AG10803 (cell line): ENCODE data around the gene PRSS21.

Experiments
- DNase-seq: peaks from one replicate; pipeline ENCODE4 v3.0.0; 2010; ENCODE audit warnings: low read depth
- H3K4me3 ChIP-seq: 2 replicates; pipeline ENCODE4 v1.5.1; 2011; ENCODE audit warnings: mild to moderate bottlenecking, low read length, control low read depth
- CTCF ChIP-seq: conservative IDR thresholded peaks from 2 replicates; pipeline ENCODE4 v1.5.1; 2011; ENCODE audit warnings: mild to moderate bottlenecking, low read length, control low read depth, inconsistent platforms

Gene PRSS21

DNA sequence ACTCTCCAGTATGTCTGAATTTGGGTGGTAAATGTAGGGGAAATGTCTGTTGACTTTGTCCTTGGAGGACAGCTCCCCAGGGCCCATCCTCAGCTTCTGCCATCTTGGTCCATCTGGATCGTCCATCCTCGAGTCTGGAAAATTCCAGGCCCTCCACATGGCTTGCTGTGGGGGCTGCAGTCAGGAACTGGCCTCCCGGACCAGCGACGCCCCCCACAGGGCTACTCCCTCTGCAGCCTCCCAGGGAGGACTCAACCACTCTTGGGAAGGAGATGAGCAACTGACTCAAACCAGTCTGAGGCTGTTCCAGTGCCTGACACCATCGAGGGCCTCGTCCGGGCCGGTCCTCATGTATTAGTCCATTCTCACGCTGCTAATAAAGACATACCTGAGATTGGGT lies 7.6 kb downstream of the PRSS21 start:
- H3K4me3 ChIP-seq: no peak overlapping the region
- TF ChIP-seq CTCF: no peak

DNA sequence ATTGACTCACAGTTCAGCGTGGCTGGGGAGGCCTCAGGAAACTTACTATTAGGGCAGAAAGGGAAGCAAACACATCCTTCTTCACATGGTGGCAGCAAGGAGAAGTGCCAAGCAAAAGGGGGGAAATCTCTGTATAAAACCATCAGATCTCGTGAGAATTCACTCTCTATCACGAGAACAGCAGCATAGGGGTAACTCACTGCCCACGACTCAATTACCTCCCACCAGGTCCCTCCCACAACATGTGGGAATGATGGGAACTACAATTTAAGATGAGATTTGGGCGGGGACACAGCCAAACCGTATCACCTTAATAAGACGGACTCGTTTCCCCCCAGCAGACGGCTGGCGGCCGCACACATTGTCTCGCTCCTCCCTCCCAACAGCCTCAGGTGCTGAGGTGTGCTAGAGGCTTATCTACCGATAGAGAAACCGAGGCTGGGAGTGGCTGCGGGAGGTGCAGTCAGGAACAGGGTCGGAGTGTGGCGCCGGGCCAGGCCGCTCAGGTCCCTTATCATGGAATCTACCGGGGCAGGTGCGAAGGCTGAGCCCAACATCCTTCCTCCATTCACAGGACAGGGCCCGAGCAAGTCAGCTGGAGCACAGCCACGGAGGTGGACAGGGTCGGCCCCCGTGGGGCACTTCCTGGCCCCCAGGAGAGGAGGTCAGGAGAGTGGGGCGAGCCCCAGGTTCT lies 8.2 kb downstream of the PRSS21 start:
- H3K4me3 ChIP-seq: no peak overlapping the region
- DNase-seq: no peak
- no peak for TF ChIP-seq CTCF

More for the DNA sequence above, 7.6 kb downstream of the PRSS21 start:
- DNase-seq: no peak

GRCh38 chr16:2825906-2826305 lies 8.9 kb downstream of the PRSS21 start:
- no peak overlapping the region for H3K4me3 ChIP-seq
- DNase-seq: no peak
- TF ChIP-seq CTCF: no peak

DNA sequence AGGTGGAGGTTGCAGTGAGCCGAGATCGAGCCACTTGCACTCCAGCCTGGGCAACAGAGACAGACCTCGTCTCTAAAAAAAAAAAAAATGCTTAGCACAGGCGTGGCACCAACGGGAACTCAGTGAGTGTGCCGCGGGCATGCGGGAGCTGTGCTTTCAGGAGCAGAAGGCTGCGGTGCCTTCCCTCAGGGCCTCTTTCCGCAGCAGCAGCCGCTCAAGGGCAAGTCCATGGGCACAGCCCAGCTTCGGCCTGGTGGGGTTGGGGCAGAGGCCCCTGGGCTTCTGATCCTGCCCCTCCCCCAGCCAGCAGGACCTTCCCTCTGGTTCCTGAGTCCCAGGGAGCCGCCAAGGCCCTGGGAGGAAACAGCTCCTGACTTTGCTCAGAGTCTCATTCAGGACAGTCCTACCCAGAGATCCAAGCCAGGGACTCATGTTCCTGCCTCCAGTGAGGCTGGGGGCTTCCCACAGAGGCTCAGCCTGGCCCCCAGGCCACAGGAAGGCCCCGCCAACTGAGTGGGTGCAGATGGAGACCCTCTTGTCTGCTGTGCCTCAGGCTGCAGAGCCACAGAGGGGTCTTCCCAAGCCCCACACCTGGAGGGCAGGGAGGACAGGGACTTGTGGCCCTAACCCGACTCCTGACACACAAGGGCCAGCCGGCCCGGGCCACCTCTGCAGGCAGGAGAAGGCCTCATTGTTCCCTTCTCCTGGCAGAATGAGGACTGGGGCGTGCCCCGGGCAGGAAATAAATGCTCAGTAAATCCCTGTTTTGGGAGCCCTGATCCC lies 9.7 kb downstream of the PRSS21 start:
- no peak for DNase-seq
- H3K4me3 ChIP-seq: no peak overlapping the region
- no peak for TF ChIP-seq CTCF

- no peak for DNase-seq
- TF ChIP-seq CTCF: no peak
Measured at GRCh38 chr16:2827374-2827791, 10.3 kb downstream of the PRSS21 start.

GRCh38 chr16:2827831-2828520 lies 10.9 kb downstream of the PRSS21 start:
- H3K4me3 ChIP-seq: no peak overlapping the region
- TF ChIP-seq CTCF: no peak
- DNase-seq: no peak

More at GRCh38 chr16:2827374-2827791, 10.3 kb downstream of the PRSS21 start:
- H3K4me3 ChIP-seq: no peak overlapping the region
